Aorta (tissue), 5 donors: ENCODE measurements around the gene HRAS. TPM values are rescaled to one million over a fixed set of nuclear protein-coding genes. Genes with fewer than 3 reads are reported as not detected.
A peak's percentile ranks its signal among the peaks of the same experiment; 100 is the strongest.

Experiments
- ATAC-seq: fragments of 200-7000 bp; cut with Tn5 transposase; one replicate; pipeline ENCODE4 v1.9.1; 2022; ENCODE audit warnings: moderate library complexity; ENCODE audit not compliant: low FRiP score
- DNase-seq, 2 donors: peaks; one replicate each; pipeline ENCODE4 v3.0.0-alpha.2; 2020
- H3K27ac ChIP-seq, 2 donors: one replicate each; pipeline ENCODE4 v1.5.1; 2013; ENCODE audit warnings: low read length in 2 of 2, mild to moderate bottlenecking in 2 of 2, moderate library complexity in 2 of 2, control low read depth in 1 of 2, inconsistent platforms in 1 of 2, low read depth in 1 of 2
- H3K27me3 ChIP-seq, 2 donors: one replicate each; pipeline ENCODE4 v1.6.1; 2013; ENCODE audit warnings: control low read depth in 1 of 2, low read length in 1 of 2, mild to moderate bottlenecking in 1 of 2, moderate library complexity in 1 of 2; ENCODE audit not compliant: insufficient read depth in 2 of 2, control insufficient read depth in 1 of 2
- H3K36me3 ChIP-seq, 2 donors: one replicate each; pipeline ENCODE4 v1.6.1; 2013; ENCODE audit warnings: control low read depth in 1 of 2, low read length in 1 of 2, mild to moderate bottlenecking in 1 of 2; ENCODE audit not compliant: insufficient read depth in 2 of 2, control insufficient read depth in 1 of 2
- H3K4me1 ChIP-seq, 2 donors: one replicate each; pipeline ENCODE4 v1.6.1; 2013; ENCODE audit warnings: low read length in 2 of 2, control low read depth in 1 of 2, mild to moderate bottlenecking in 1 of 2, moderate library complexity in 1 of 2; ENCODE audit not compliant: insufficient read depth in 2 of 2, control insufficient read depth in 1 of 2
- H3K4me3 ChIP-seq, 2 donors: one replicate each; pipeline ENCODE4 v1.5.1; 2013; ENCODE audit warnings: low read length in 2 of 2, control low read depth in 1 of 2, mild to moderate bottlenecking in 1 of 2
- H3K9me3 ChIP-seq: one replicate; pipeline ENCODE4 v1.6.1; 2013; ENCODE audit warnings: mild to moderate bottlenecking, low read length; ENCODE audit not compliant: control insufficient read depth
- WGBS, 2 donors: extraction: QIAGEN DNeasy Blood & Tissue Kit; methylation state at CpG; one replicate each; pipeline ENCODE4 v1.1.7; 2013; 5-methylcytosine and 5-hydroxymethylcytosine counted together
- intact Hi-C, 2 donors: fragments of 100-400 bp; cut with DNase I; formaldehyde crosslinking; loops; one replicate each; pipeline versions ENCODE4 v1.14.2 to v1.15.0; 2022
- polyA plus RNA-seq, 2 donors: library from polyadenylated mRNA; stranded (reverse); fragments of 200-250 nt; gene quantifications; one replicate each; pipeline ENCODE4 v1.2.3, GENCODE V29; 2013
- total RNA-seq, 2 donors: library from RNA; stranded (reverse); fragmentation: NEBNext Ultra II Directional; extraction: Animal tissue kit (Norgen Biotek cat#: 25700); gene quantifications; one replicate each; pipeline ENCODE4 v1.2.1, GENCODE V29; 2021
- donor health status: healthy with polysubstance abuse.
- donor health status: Bipolar disorder and iron deficiency.
- donor health status: DM: no; HTN: no; CAD: no.
- donor health status: DM: no; HTN: no; CAD: no.
- donor health status: DM: yes; HTN: yes; CAD: no.

HRAS gene
- total and polyA plus RNA-seq, 4 donors, result 35.9 to 142 (median 60.4) TPM

- intact Hi-C loops, result no loop called here
- no peaks in the 10 kb centered on the region for H3K27me3 ChIP-seq
- H3K9me3 ChIP-seq, result no peaks in the 10 kb centered on the region
- no peaks in the 10 kb centered on the region for H3K36me3 ChIP-seq
- DNase-seq (no peak), ATAC-seq (peak; percentile 26)
- 39 to 41% methylated on average over 32 to 36 of the region's 36 CpGs for WGBS, 2 donors
- H3K27ac ChIP-seq, result peak overlapping the region in 1 of 2 donors; percentile 26
- H3K4me3 ChIP-seq, result peak overlapping the region; percentile 70 to 75
- no peaks in the 10 kb centered on the region for H3K4me1 ChIP-seq
These were observed 33.9 kb upstream of the HRAS start for GRCh38 chr11:569158-569885.

- Histone ChIP-seq H3K36me3 (no peaks in the 10 kb centered on the region), H3K27ac (peak overlapping the region in 1 of 2 donors; percentile 26), H3K27me3 (no peaks in the 10 kb centered on the region), H3K4me1 (no peaks in the 10 kb centered on the region), H3K9me3 (no peaks in the 10 kb centered on the region), H3K4me3 (peak overlapping the region; percentile 70 to 75)
- WGBS, 2 donors, result 1 to 2% methylated on average over 40 to 123 of the region's 123 CpGs
- DNase-seq (peak; percentile 96), ATAC-seq (peak; percentile 92)
- intact Hi-C loops, result no loop called here
These were observed 33.2 kb upstream of the HRAS start for GRCh38 chr11:568306-569157.

- ATAC-seq (peak; percentile 20), DNase-seq (no peak)
- H3K27me3 ChIP-seq, result no peaks in the 10 kb centered on the region
- H3K27ac ChIP-seq, result no peak overlapping the region
- no peaks in the 10 kb centered on the region for H3K4me1 ChIP-seq
- H3K36me3 ChIP-seq, result no peaks in the 10 kb centered on the region
- intact Hi-C loops, result no loop called here
- WGBS, 2 donors, result 24 to 28% methylated on average over 34 to 41 of the region's 41 CpGs
- no peaks in the 10 kb centered on the region for H3K9me3 ChIP-seq
- H3K4me3 ChIP-seq, result peak overlapping the region; percentile 35 to 70
These were observed 32.4 kb upstream of the HRAS start for GRCh38 chr11:567629-568292.

- no peak for DNase-seq
- Histone ChIP-seq H3K27me3 (no peaks in the 10 kb centered on the region), H3K9me3 (no peaks in the 10 kb centered on the region), H3K36me3 (no peaks in the 10 kb centered on the region), H3K4me3 (no peak overlapping the region), H3K27ac (no peak overlapping the region), H3K4me1 (no peaks in the 10 kb centered on the region)
- no peak for ATAC-seq
- 93 to 96% methylated on average over 18 of the region's 18 CpGs for WGBS, 2 donors
- intact Hi-C loops, result no loop called here
These were observed 31.7 kb upstream of the HRAS start for GRCh38 chr11:567011-567628.

- no peak overlapping the region for H3K4me3 ChIP-seq
- DNase-seq (no peak), ATAC-seq (no peak)
- no peak overlapping the region for H3K27ac ChIP-seq
- intact Hi-C loops, result no loop called here
- no peaks in the 10 kb centered on the region for H3K4me1 ChIP-seq
- 86% methylated on average over 12 of the region's 12 CpGs for WGBS, 2 donors
- H3K27me3 ChIP-seq, result no peaks in the 10 kb centered on the region
- no peaks in the 10 kb centered on the region for H3K9me3 ChIP-seq
- no peaks in the 10 kb centered on the region for H3K36me3 ChIP-seq
These were observed 30.6 kb upstream of the HRAS start for GRCh38 chr11:565921-566509.

GRCh38 chr11:563812-564578, 28.6 kb upstream of the HRAS start:
- no peak overlapping the region for H3K27ac ChIP-seq
- no peaks in the 10 kb centered on the region for H3K4me1 ChIP-seq
- no peak for ATAC-seq
- no peak overlapping the region for H3K4me3 ChIP-seq
- DNase-seq, result no peak
- intact Hi-C loops, result no loop called here
- H3K36me3 ChIP-seq, result no peaks in the 10 kb centered on the region
- no peaks in the 10 kb centered on the region for H3K27me3 ChIP-seq
- H3K9me3 ChIP-seq, result no peaks in the 10 kb centered on the region
- WGBS, 2 donors, result 89% methylated on average over 12 of the region's 12 CpGs

- H3K27ac ChIP-seq, result no peak overlapping the region
- 92% methylated on average over 18 of the region's 18 CpGs for WGBS, 2 donors
- H3K4me3 ChIP-seq, result no peak overlapping the region
- H3K9me3 ChIP-seq, result no peaks in the 10 kb centered on the region
- no peaks in the 10 kb centered on the region for H3K27me3 ChIP-seq
- ATAC-seq (no peak), DNase-seq (no peak)
- H3K36me3 ChIP-seq, result no peaks in the 10 kb centered on the region
- intact Hi-C loops, result no loop called here
- no peaks in the 10 kb centered on the region for H3K4me1 ChIP-seq
These were observed 27.9 kb upstream of the HRAS start for GRCh38 chr11:563066-563811.
